ENCODE data around the gene PANX2.

Gene PANX2

DNA sequence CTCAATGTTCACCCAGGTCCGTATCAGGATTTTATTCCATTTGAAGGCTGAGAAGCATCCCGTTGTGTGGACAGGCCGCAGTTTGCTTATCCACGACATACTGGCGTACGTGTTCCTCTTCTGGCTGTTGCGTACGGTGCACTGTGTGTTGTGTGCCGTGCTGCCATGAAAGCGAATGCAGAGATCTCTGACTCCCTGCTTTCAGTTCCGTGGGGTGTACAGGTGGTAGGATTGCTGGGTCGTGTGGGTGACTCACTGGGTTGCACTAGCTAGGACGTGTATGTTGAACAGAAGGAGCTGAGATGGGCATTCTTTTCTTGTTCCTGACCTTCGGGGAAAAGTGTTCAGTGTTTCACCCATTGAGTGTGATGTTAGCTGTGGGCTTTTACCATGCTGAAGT lies 40.6 kb downstream of the PANX2 start:
- Histone ChIP-seq H3K23ac (ENCODE audit: low read length in 2 of 2) (no peak overlapping the region), H3K9me3 (ENCODE audit: control insufficient read depth, low read length) (no peaks in the 10 kb centered on the region), H3K4me1 (ENCODE audit: control insufficient read depth, insufficient read depth, low read depth, low read length) (peaks cover 8% of the 10 kb centered on the region), H3K27me3 (ENCODE audit: control insufficient read depth in 1 of 2, insufficient read depth in 1 of 2, low read length in 2 of 2) (no peaks in the 10 kb centered on the region), H3K4me3 (ENCODE audit: insufficient read depth in 1 of 2, low read depth in 1 of 2, low read length in 2 of 2) (no peak overlapping the region), H3K4me2 (ENCODE audit: low read length, poor library complexity, severe bottlenecking) (no peak overlapping the region), H2AFZ (ENCODE audit: low read depth, low read length) (no peak overlapping the region), H2AK5ac (ENCODE audit: low read length, severe bottlenecking) (no peak overlapping the region), H3K14ac (ENCODE audit: low read length in 2 of 2) (no peak overlapping the region), H4K8ac (ENCODE audit: low read length) (no peak overlapping the region), H2BK5ac (ENCODE audit: low read depth, low read length, poor library complexity, severe bottlenecking) (no peak overlapping the region), H2BK15ac (ENCODE audit: low read depth, poor library complexity, severe bottlenecking) (no peak overlapping the region), H2BK120ac (ENCODE audit: low read depth, low read length) (no peak overlapping the region), H3K27ac (ENCODE audit: low read length, poor library complexity, severe bottlenecking) (no peak overlapping the region), H3K36me3 (ENCODE audit: control insufficient read depth in 1 of 2, insufficient read depth in 2 of 2, low read depth in 1 of 2, low read length in 2 of 2) (peaks cover 78 to 81% of the 10 kb centered on the region in 2 experiments), H3K79me1 (replicated peaks; ENCODE audit: low read length, poor library complexity, severe bottlenecking) (peaks cover 29% of the 10 kb centered on the region), H3K4ac (ENCODE audit: low read depth in 1 of 2, low read length in 2 of 2) (no peak overlapping the region), H3K9ac (ENCODE audit: low read length) (no peak overlapping the region), H4K91ac (ENCODE audit: low read length) (no peak overlapping the region), H2BK12ac (ENCODE audit: low read length in 2 of 2) (no peak overlapping the region), H3K18ac (ENCODE audit: low read depth in 1 of 2, low read length in 2 of 2) (no peak overlapping the region)
- DNase-seq = no peak
- WGBS = 94% methylated on average over 13 of the region's 14 CpGs

DNA sequence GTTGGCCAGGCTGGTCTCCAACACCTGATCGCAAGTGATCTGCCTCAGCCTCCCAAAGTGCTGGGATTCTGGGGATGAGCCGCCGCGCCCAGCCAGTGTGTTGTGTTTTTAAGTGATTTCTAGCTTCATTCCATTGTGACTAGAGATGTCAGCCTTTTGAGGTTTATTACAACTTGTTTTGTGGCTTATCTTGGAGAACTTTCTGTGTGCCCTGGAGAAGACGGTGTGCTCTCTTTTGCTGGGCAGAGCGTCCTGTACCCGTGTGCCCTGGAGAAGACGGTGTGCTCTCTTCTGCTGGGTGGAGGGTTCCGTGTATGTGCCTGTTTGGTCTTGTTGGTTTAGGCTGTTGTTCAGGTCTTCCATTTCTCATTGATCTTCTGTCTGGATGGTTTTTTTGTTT lies 42.7 kb downstream of the PANX2 start:
- Histone ChIP-seq H2BK12ac (ENCODE audit: low read length in 2 of 2) (no peak overlapping the region), H3K4me1 (ENCODE audit: control insufficient read depth, insufficient read depth, low read depth, low read length) (no peaks in the 10 kb centered on the region), H3K27me3 (ENCODE audit: control insufficient read depth in 1 of 2, insufficient read depth in 1 of 2, low read length in 2 of 2) (no peaks in the 10 kb centered on the region), H3K4me2 (ENCODE audit: low read length, poor library complexity, severe bottlenecking) (no peak overlapping the region), H3K18ac (ENCODE audit: low read depth in 1 of 2, low read length in 2 of 2) (no peak overlapping the region), H2AK5ac (ENCODE audit: low read length, severe bottlenecking) (no peak overlapping the region), H3K14ac (ENCODE audit: low read length in 2 of 2) (no peak overlapping the region), H2BK15ac (ENCODE audit: low read depth, poor library complexity, severe bottlenecking) (no peak overlapping the region), H2BK5ac (ENCODE audit: low read depth, low read length, poor library complexity, severe bottlenecking) (no peak overlapping the region), H2AFZ (ENCODE audit: low read depth, low read length) (no peak overlapping the region), H3K23ac (ENCODE audit: low read length in 2 of 2) (no peak overlapping the region), H3K79me1 (replicated peaks; ENCODE audit: low read length, poor library complexity, severe bottlenecking) (peaks cover 29% of the 10 kb centered on the region), H3K9me3 (ENCODE audit: control insufficient read depth, low read length) (no peaks in the 10 kb centered on the region), H3K4me3 (ENCODE audit: insufficient read depth in 1 of 2, low read depth in 1 of 2, low read length in 2 of 2) (no peak overlapping the region), H3K4ac (ENCODE audit: low read depth in 1 of 2, low read length in 2 of 2) (no peak overlapping the region), H3K27ac (ENCODE audit: low read length, poor library complexity, severe bottlenecking) (no peak overlapping the region), H3K36me3 (ENCODE audit: control insufficient read depth in 1 of 2, insufficient read depth in 2 of 2, low read depth in 1 of 2, low read length in 2 of 2) (peaks cover 80 to 84% of the 10 kb centered on the region in 2 experiments), H4K91ac (ENCODE audit: low read length) (no peak overlapping the region), H2BK120ac (ENCODE audit: low read depth, low read length) (no peak overlapping the region), H3K9ac (ENCODE audit: low read length) (no peak overlapping the region), H4K8ac (ENCODE audit: low read length) (no peak overlapping the region)
- WGBS = 96% methylated on average over 8 of the region's 9 CpGs
- DNase-seq = no peak

GRCh38 chr22:50215297-50216054 lies 44.9 kb downstream of the PANX2 start:
- no peaks in the 10 kb centered on the region for H3K27me3 ChIP-seq (ENCODE audit: control insufficient read depth in 1 of 2, insufficient read depth in 1 of 2, low read length in 2 of 2)
- peaks cover 24% of the 10 kb centered on the region for H3K79me1 ChIP-seq (replicated peaks; ENCODE audit: low read length, poor library complexity, severe bottlenecking)
- H4K8ac ChIP-seq (ENCODE audit: low read length) = no peak overlapping the region
- no peak for DNase-seq
- no peak overlapping the region for H2BK15ac ChIP-seq (ENCODE audit: low read depth, poor library complexity, severe bottlenecking)
- H3K9ac ChIP-seq (ENCODE audit: low read length) = no peak overlapping the region
- H2BK120ac ChIP-seq (ENCODE audit: low read depth, low read length) = no peak overlapping the region
- no peak overlapping the region for H2AFZ ChIP-seq (ENCODE audit: low read depth, low read length)
- H3K4me2 ChIP-seq (ENCODE audit: low read length, poor library complexity, severe bottlenecking) = no peak overlapping the region
- no peak overlapping the region for H3K14ac ChIP-seq (ENCODE audit: low read length in 2 of 2)
- H4K91ac ChIP-seq (ENCODE audit: low read length) = no peak overlapping the region
- peaks cover 8% of the 10 kb centered on the region for H3K4me1 ChIP-seq (ENCODE audit: control insufficient read depth, insufficient read depth, low read depth, low read length)
- no peak overlapping the region for H2BK5ac ChIP-seq (ENCODE audit: low read depth, low read length, poor library complexity, severe bottlenecking)
- no peak overlapping the region for H3K27ac ChIP-seq (ENCODE audit: low read length, poor library complexity, severe bottlenecking)
- peaks cover 82 to 91% of the 10 kb centered on the region in 2 experiments for H3K36me3 ChIP-seq (ENCODE audit: control insufficient read depth in 1 of 2, insufficient read depth in 2 of 2, low read depth in 1 of 2, low read length in 2 of 2)
- no peak overlapping the region for H3K4ac ChIP-seq (ENCODE audit: low read depth in 1 of 2, low read length in 2 of 2)
- WGBS = 94% methylated on average over 16 of the region's 17 CpGs
- H3K9me3 ChIP-seq (ENCODE audit: control insufficient read depth, low read length) = no peaks in the 10 kb centered on the region
- H2BK12ac ChIP-seq (ENCODE audit: low read length in 2 of 2) = no peak overlapping the region
- no peak overlapping the region for H3K18ac ChIP-seq (ENCODE audit: low read depth in 1 of 2, low read length in 2 of 2)
- peak overlapping the region in 1 of 2 experiments; percentile 2 for H3K4me3 ChIP-seq (ENCODE audit: insufficient read depth in 1 of 2, low read depth in 1 of 2, low read length in 2 of 2)
- no peak overlapping the region for H2AK5ac ChIP-seq (ENCODE audit: low read length, severe bottlenecking)
- H3K23ac ChIP-seq (ENCODE audit: low read length in 2 of 2) = no peak overlapping the region

DNA sequence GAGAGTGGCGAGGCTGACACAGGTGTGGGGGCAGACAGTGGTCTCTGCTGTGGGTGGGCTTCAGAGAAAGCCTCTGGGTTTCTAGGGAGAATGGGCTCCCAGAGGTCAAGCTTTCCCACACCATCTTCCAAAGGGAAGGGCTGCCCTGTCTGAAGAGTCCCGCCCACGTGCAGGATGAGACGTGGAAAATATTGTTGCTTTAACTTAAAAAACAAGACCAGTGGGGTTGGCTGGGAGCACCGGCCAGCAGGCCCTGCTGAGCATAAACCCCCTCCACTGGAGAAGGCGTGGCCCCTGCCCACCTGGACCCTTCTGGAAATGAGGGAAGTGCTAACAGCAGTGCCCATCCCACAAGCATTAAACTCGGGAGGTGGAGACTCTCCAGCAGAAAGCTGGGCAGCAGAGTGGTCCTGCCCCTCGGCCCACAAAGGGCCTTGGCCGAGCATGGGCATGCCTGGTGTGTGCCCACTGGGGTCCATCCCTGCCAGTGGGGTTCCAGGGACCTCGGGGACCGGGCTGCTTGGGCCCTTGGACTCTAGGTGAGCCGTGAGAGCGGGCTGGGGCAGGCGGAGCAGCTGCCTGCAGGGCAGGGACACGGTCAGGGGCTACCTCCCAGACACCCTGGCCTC lies 45.6 kb downstream of the PANX2 start:
- Histone ChIP-seq H2BK5ac (ENCODE audit: low read depth, low read length, poor library complexity, severe bottlenecking) (no peak overlapping the region), H3K4me2 (ENCODE audit: low read length, poor library complexity, severe bottlenecking) (no peak overlapping the region), H3K9me3 (ENCODE audit: control insufficient read depth, low read length) (no peaks in the 10 kb centered on the region), H2AK5ac (ENCODE audit: low read length, severe bottlenecking) (no peak overlapping the region), H3K9ac (ENCODE audit: low read length) (no peak overlapping the region), H2BK120ac (ENCODE audit: low read depth, low read length) (no peak overlapping the region), H4K91ac (ENCODE audit: low read length) (no peak overlapping the region), H3K36me3 (ENCODE audit: control insufficient read depth in 1 of 2, insufficient read depth in 2 of 2, low read depth in 1 of 2, low read length in 2 of 2) (peaks cover 82 to 91% of the 10 kb centered on the region in 2 experiments), H3K4ac (ENCODE audit: low read depth in 1 of 2, low read length in 2 of 2) (no peak overlapping the region), H3K23ac (ENCODE audit: low read length in 2 of 2) (no peak overlapping the region), H3K14ac (ENCODE audit: low read length in 2 of 2) (no peak overlapping the region), H3K4me3 (ENCODE audit: insufficient read depth in 1 of 2, low read depth in 1 of 2, low read length in 2 of 2) (no peak overlapping the region), H2BK15ac (ENCODE audit: low read depth, poor library complexity, severe bottlenecking) (no peak overlapping the region), H3K18ac (ENCODE audit: low read depth in 1 of 2, low read length in 2 of 2) (no peak overlapping the region), H3K27me3 (ENCODE audit: control insufficient read depth in 1 of 2, insufficient read depth in 1 of 2, low read length in 2 of 2) (no peaks in the 10 kb centered on the region), H2AFZ (ENCODE audit: low read depth, low read length) (no peak overlapping the region), H2BK12ac (ENCODE audit: low read length in 2 of 2) (no peak overlapping the region), H3K27ac (ENCODE audit: low read length, poor library complexity, severe bottlenecking) (no peak overlapping the region), H3K79me1 (replicated peaks; ENCODE audit: low read length, poor library complexity, severe bottlenecking) (peaks cover 22% of the 10 kb centered on the region), H4K8ac (ENCODE audit: low read length) (no peak overlapping the region), H3K4me1 (ENCODE audit: control insufficient read depth, insufficient read depth, low read depth, low read length) (peaks cover 8% of the 10 kb centered on the region)
- no peak for DNase-seq
- 93% methylated on average over 15 of the region's 15 CpGs for WGBS
